IMR-90 (cell line): ENCODE results near the gene ST6GALNAC3. TPM values are rescaled to one million over a fixed set of nuclear protein-coding genes. Genes with fewer than 3 reads are reported as not detected.

Source experiments
- ATAC-seq: fragments of 200-7000 bp; cut with Tn5 transposase; 2 replicates; pipeline ENCODE4 v1.9.1; 2020; ENCODE audit warnings: low read depth, mild to moderate bottlenecking, moderate library complexity
- BruUV-seq: library from RNA; stranded (reverse); fragments of 400-500 nt; replicated peaks from 2 replicates; lab custom pipeline; 2021; lab: Mats Ljungman, UMichigan
- CTCF ChIA-PET: fragments of 300-600 bp; formaldehyde crosslinking; extraction: SDS; loops from one replicate; lab custom pipeline; 2021; ENCODE audit warnings: antibody characterized with exemption; lab: Yijun Ruan, JAX
- POLR2A ChIA-PET: fragments of 300-600 bp; sonication (Branson Sonifier 250); formaldehyde crosslinking; loops from one replicate; lab custom pipeline; 2022; ENCODE audit warnings: antibody characterized with exemption; ENCODE audit not compliant: unreplicated experiment; lab: Charles Lee
- DNase-seq: peaks from one replicate; pipeline ENCODE4 v3.0.0; 2013
- H2AFZ ChIP-seq: replicated peaks from 2 replicates; pipeline ENCODE3; 2013; ENCODE audit warnings: low read length, mild to moderate bottlenecking; ENCODE audit not compliant: poor library complexity
- H2AK5ac ChIP-seq: 2 replicates; pipeline ENCODE4 v1.6.1; 2013; ENCODE audit warnings: low read depth, low read length, inconsistent platforms
- H2AK9ac ChIP-seq: replicated peaks from 2 replicates; pipeline ENCODE3; 2013; ENCODE audit warnings: mild to moderate bottlenecking, low read depth, low read length, moderate library complexity; ENCODE audit not compliant: poor library complexity
- H2BK120ac ChIP-seq: 2 replicates; pipeline ENCODE4 v1.6.1; 2013; ENCODE audit warnings: low read depth, low read length, inconsistent platforms
- H2BK15ac ChIP-seq: 3 replicates; pipeline ENCODE4 v1.6.1; 2013; ENCODE audit warnings: low read depth, low read length, inconsistent platforms
- H2BK20ac ChIP-seq: 2 replicates; pipeline ENCODE4 v1.6.1; 2013; ENCODE audit warnings: low read depth, mild to moderate bottlenecking, inconsistent platforms, low read length, moderate library complexity
- H2BK5ac ChIP-seq: 2 replicates; pipeline ENCODE4 v1.6.1; 2013; ENCODE audit warnings: mild to moderate bottlenecking, low read depth, low read length, inconsistent platforms; ENCODE audit not compliant: poor library complexity, severe bottlenecking
- H3K14ac ChIP-seq: replicated peaks from 2 replicates; pipeline ENCODE4 v1.6.1; 2013; ENCODE audit warnings: low read depth, low read length, inconsistent platforms
- H3K18ac ChIP-seq: 2 replicates; pipeline ENCODE4 v1.6.1; 2013; ENCODE audit warnings: low read depth, low read length, control low read depth
- H3K23ac ChIP-seq: 2 replicates; pipeline ENCODE4 v1.6.1; 2013; ENCODE audit warnings: low read depth, low read length, inconsistent platforms
- H3K27ac ChIP-seq: 2 replicates; pipeline ENCODE4 v1.5.1; 2013; ENCODE audit warnings: mild to moderate bottlenecking, control low read depth, low read length; ENCODE audit not compliant: insufficient read depth
- H3K27me3 ChIP-seq: 2 replicates; pipeline ENCODE4 v1.6.1; 2013; ENCODE audit warnings: low read length; ENCODE audit not compliant: control insufficient read depth, insufficient read depth
- H3K36me3 ChIP-seq: 2 replicates; pipeline ENCODE4 v1.6.1; 2013; ENCODE audit warnings: low read length, mixed read lengths; ENCODE audit not compliant: control insufficient read depth, insufficient read depth
- H3K4ac ChIP-seq: 2 replicates; pipeline ENCODE4 v1.6.1; 2013; ENCODE audit warnings: low read depth, low read length, inconsistent platforms
- H3K4me1 ChIP-seq: 2 replicates; pipeline ENCODE4 v1.6.1; 2013; ENCODE audit warnings: low read length, mixed read lengths; ENCODE audit not compliant: control insufficient read depth, insufficient read depth
- H3K4me2 ChIP-seq: 2 replicates; pipeline ENCODE4 v1.6.1; 2013; ENCODE audit warnings: low read depth, mild to moderate bottlenecking, control low read depth, low read length, moderate library complexity
- H3K4me3 ChIP-seq: 2 replicates; pipeline ENCODE4 v1.5.1; 2013; ENCODE audit warnings: low read depth, mild to moderate bottlenecking, control low read depth, low read length, moderate library complexity; ENCODE audit not compliant: insufficient read depth
- H3K56ac ChIP-seq: 2 replicates; pipeline ENCODE4 v1.6.1; 2013; ENCODE audit warnings: low read length, inconsistent platforms; ENCODE audit not compliant: insufficient read depth; ENCODE audit errors: extremely low read depth
- H3K79me1 ChIP-seq, 2 experiments: 2 replicates each; pipeline ENCODE4 v1.6.1; 2013; ENCODE audit warnings: low read length in 2 of 2, inconsistent platforms in 1 of 2, low read depth in 1 of 2
- H3K9ac ChIP-seq: 2 replicates; pipeline ENCODE4 v1.6.1; 2013; ENCODE audit warnings: low read depth, low read length, control low read depth
- H3K9me1 ChIP-seq: 2 replicates; pipeline ENCODE4 v1.6.1; 2013; ENCODE audit warnings: low read length, inconsistent platforms; ENCODE audit not compliant: insufficient read depth
- H3K9me3 ChIP-seq: 2 replicates; pipeline ENCODE4 v1.6.1; 2013; ENCODE audit warnings: low read length; ENCODE audit not compliant: control insufficient read depth, insufficient read depth
- H4K20me1 ChIP-seq: 2 replicates; pipeline ENCODE4 v1.6.1; 2013; ENCODE audit warnings: low read length, inconsistent platforms; ENCODE audit not compliant: insufficient read depth
- H4K5ac ChIP-seq: 2 replicates; pipeline ENCODE4 v1.6.1; 2013; ENCODE audit warnings: mild to moderate bottlenecking, low read depth, low read length, control low read depth
- H4K8ac ChIP-seq, 2 experiments: 2 replicates each; pipeline ENCODE4 v1.6.1; 2013; ENCODE audit warnings: low read depth in 2 of 2, low read length in 2 of 2, control low read depth in 1 of 2, inconsistent platforms in 1 of 2
- H4K91ac ChIP-seq: 2 replicates; pipeline ENCODE4 v1.6.1; 2013; ENCODE audit warnings: low read depth, low read length, inconsistent platforms; ENCODE audit not compliant: insufficient read depth
- BHLHE40 ChIP-seq: fragments of 150-350 bp; IDR thresholded peaks from 2 replicates; pipeline ENCODE4 v1.6.1; 2016; ENCODE audit warnings: mild to moderate bottlenecking, low read depth, low read length
- CEBPB ChIP-seq: IDR thresholded peaks from 2 replicates; pipeline ENCODE4 v1.6.1; 2012; ENCODE audit warnings: low read depth, low read length, improper control_type of control experiment
- CHD1 ChIP-seq: IDR thresholded peaks from 2 replicates; pipeline ENCODE4 v1.6.1; 2012; ENCODE audit warnings: low read depth, low read length, improper control_type of control experiment
- CTCF ChIP-seq: conservative IDR thresholded peaks from 2 replicates; pipeline ENCODE4 v1.5.1; 2012; ENCODE audit warnings: mild to moderate bottlenecking, low read depth, low read length, improper control_type of control experiment
- ELK1 ChIP-seq: fragments of 150-350 bp; IDR thresholded peaks from 2 replicates; pipeline ENCODE4 v1.6.1; 2016; ENCODE audit warnings: low read depth, mild to moderate bottlenecking, low read length, moderate library complexity, borderline replicate concordance
- FOS ChIP-seq: fragments of 150-350 bp; IDR thresholded peaks from 2 replicates; pipeline ENCODE4 v1.6.1; 2016; ENCODE audit warnings: low read depth, low read length
- MAFK ChIP-seq: IDR thresholded peaks from 2 replicates; pipeline ENCODE4 v1.6.1; 2012; ENCODE audit warnings: low read depth, low read length, improper control_type of control experiment
- MAZ ChIP-seq: IDR thresholded peaks from 2 replicates; pipeline ENCODE4 v1.6.1; 2012; ENCODE audit warnings: low read depth, mild to moderate bottlenecking, low read length, improper control_type of control experiment, moderate library complexity, borderline replicate concordance
- MXI1 ChIP-seq: IDR thresholded peaks from 2 replicates; pipeline ENCODE4 v1.6.1; 2012; ENCODE audit warnings: low read depth, mild to moderate bottlenecking, low read length, moderate library complexity, borderline replicate concordance
- NFE2L2 ChIP-seq: fragments of 150-350 bp; IDR thresholded peaks from 2 replicates; pipeline ENCODE4 v1.6.1; 2016; ENCODE audit warnings: low read depth, mild to moderate bottlenecking, low read length
- POLR2A ChIP-seq: IDR thresholded peaks from 2 replicates; pipeline ENCODE4 v1.6.1; 2012; ENCODE audit warnings: mild to moderate bottlenecking, low read depth, low read length
- RAD21 ChIP-seq: IDR thresholded peaks from 2 replicates; pipeline ENCODE4 v1.6.1; 2012; ENCODE audit warnings: low read length, improper control_type of control experiment
- RCOR1 ChIP-seq: IDR thresholded peaks from 2 replicates; pipeline ENCODE4 v1.6.1; 2012; ENCODE audit warnings: mild to moderate bottlenecking, low read length, improper control_type of control experiment; ENCODE audit not compliant: insufficient replicate concordance
- RFX5 ChIP-seq: IDR thresholded peaks from 2 replicates; pipeline ENCODE4 v1.8.0; 2012; ENCODE audit warnings: low read depth, mild to moderate bottlenecking, low read length, moderate library complexity
- SMC3 ChIP-seq: fragments of 150-350 bp; IDR thresholded peaks from 2 replicates; pipeline ENCODE4 v1.6.1; 2016; ENCODE audit warnings: low read depth, mild to moderate bottlenecking, antibody characterized with exemption, low read length, moderate library complexity
- USF2 ChIP-seq: fragments of 150-350 bp; IDR thresholded peaks from 2 replicates; pipeline ENCODE4 v1.6.1; 2017; ENCODE audit warnings: mild to moderate bottlenecking, antibody characterized with exemption, low read length, low read depth
- dilution Hi-C: fragments of 300-500 bp; cut with HindIII; formaldehyde crosslinking; loops from one replicate; pipeline ENCODE4 v1.14.3; 2018; ENCODE audit warnings: low sequenced_read_pairs; ENCODE audit not compliant: unreplicated experiment
- in situ Hi-C: fragments of 300-500 bp; cut with MboI; formaldehyde crosslinking; loops from 3 replicates; pipeline ENCODE4 v1.14.3; 2019; ENCODE audit warnings: low sequenced_read_pairs, inconsistent platforms, mixed read lengths
- intact Hi-C: fragments of 100-400 bp; cut with micrococcal nuclease; formaldehyde crosslinking; loops from 2 replicates; pipeline ENCODE4 v1.10.0; 2022
- polyA plus RNA-seq, 3 experiments: library from polyadenylated mRNA; depleted of rRNA; stranded (reverse); fragments of >200 nt; gene quantifications; 2 replicates each; pipeline ENCODE4 v1.2.3, GENCODE V29; 2012; ENCODE audit warnings: low replicate concordance in 1 of 3
- total RNA-seq: library from RNA; depleted of rRNA; stranded (reverse); fragments of >200 nt; gene quantifications from 2 replicates; pipeline ENCODE4 v1.2.3, GENCODE V29; 2012

ST6GALNAC3 gene
- total and polyA plus RNA-seq, 2 of the 4 experiments (the other 2 are of a cell fraction), result 0.65 to 1.3 TPM

- H3K27ac ChIP-seq, result no peak overlapping the region
- no peak overlapping the region for H3K23ac ChIP-seq
- no peak overlapping the region for H2BK5ac ChIP-seq
- no peaks in the 10 kb centered on the region for H3K9me1 ChIP-seq
- no peak overlapping the region for H3K4ac ChIP-seq
- no peaks in the 10 kb centered on the region for H3K9me3 ChIP-seq
- H4K91ac ChIP-seq, result no peak overlapping the region
- no peak overlapping the region for H3K14ac ChIP-seq
- intact Hi-C loops (no loop called here), in situ Hi-C loops (no loop called here), dilution Hi-C loops (no loop called here)
- ATAC-seq (no peak), DNase-seq (no peak)
- BruUV-seq, result no TSS peak
- TF ChIP-seq MAZ (no peak), ELK1 (no peak), NFE2L2 (no peak), CEBPB (no peak), RFX5 (no peak), POLR2A (no peak), RAD21 (no peak), FOS (no peak), BHLHE40 (no peak), RCOR1 (no peak), SMC3 (no peak), CHD1 (no peak), CTCF (no peak), USF2 (no peak), MAFK (no peak), MXI1 (no peak)
- no peaks in the 10 kb centered on the region for H3K79me1 ChIP-seq
- no peak overlapping the region for H4K8ac ChIP-seq
- no peak overlapping the region for H3K9ac ChIP-seq
- CTCF ChIA-PET, result no interaction called here
- no peak overlapping the region for H2BK120ac ChIP-seq
- no peak overlapping the region for H3K4me3 ChIP-seq
- H3K27me3 ChIP-seq, result no peaks in the 10 kb centered on the region
- H3K56ac ChIP-seq, result no peak overlapping the region
- H3K36me3 ChIP-seq, result no peaks in the 10 kb centered on the region
- POLR2A ChIA-PET, result no interaction called here
- H3K4me2 ChIP-seq, result no peak overlapping the region
- H2BK20ac ChIP-seq, result no peak overlapping the region
- no peaks in the 10 kb centered on the region for H3K4me1 ChIP-seq
- no peak overlapping the region for H2BK15ac ChIP-seq
- no peak overlapping the region for H3K18ac ChIP-seq
- H4K20me1 ChIP-seq, result no peaks in the 10 kb centered on the region
- H4K5ac ChIP-seq, result no peak overlapping the region
- no peak overlapping the region for H2AFZ ChIP-seq
- H2AK9ac ChIP-seq, result no peak overlapping the region
- no peak overlapping the region for H2AK5ac ChIP-seq
Observed at GRCh38 chr1:76627901-76628300, 553.4 kb downstream of the ST6GALNAC3 start.
